Cortex of kidney (tissue), 1 donor: Measurements from ENCODE around the gene LMBRD2.
"Not testable (repeated sequence)": the region's sequence is repeated elsewhere in the genome, so short reads cannot be mapped to it uniquely, and the experiment has no call there.

Source experiments
- DNase-seq: peaks from one replicate; lab custom pipeline; 2025; lab: John Stamatoyannopoulos, UW

The LMBRD2 gene

GRCh38 chr5:36161361-36161760 lies 9.7 kb upstream of the LMBRD2 start:
- DNase-seq = no peak

- no peak for DNase-seq
Measured at GRCh38 chr5:36160617-36161016, 8.9 kb upstream of the LMBRD2 start.

GRCh38 chr5:36158144-36158543 lies 6.5 kb upstream of the LMBRD2 start:
- no peak for DNase-seq

GRCh38 chr5:36156619-36157018 lies 4.9 kb upstream of the LMBRD2 start:
- DNase-seq = no peak

GRCh38 chr5:36156121-36156601 lies 4.5 kb upstream of the LMBRD2 start:
- no peak for DNase-seq

- DNase-seq = no peak
Measured at GRCh38 chr5:36155291-36155690, 3.6 kb upstream of the LMBRD2 start.

GRCh38 chr5:36153726-36154125 lies 2.0 kb upstream of the LMBRD2 start:
- DNase-seq = no peak

GRCh38 chr5:36153298-36153677 lies 1.6 kb upstream of the LMBRD2 start:
- no peak for DNase-seq

- no peak for DNase-seq
Measured at GRCh38 chr5:36152324-36153297, 924 bp upstream of the LMBRD2 start.

- no peak for DNase-seq
Measured at GRCh38 chr5:36150676-36151433, 832 bp downstream of the LMBRD2 start.

GRCh38 chr5:36147681-36148080 lies 4.0 kb downstream of the LMBRD2 start:
- no peak for DNase-seq

GRCh38 chr5:36146390-36146789 lies 5.3 kb downstream of the LMBRD2 start:
- no peak for DNase-seq

- DNase-seq = no peak
Measured at GRCh38 chr5:36145311-36145710, 6.4 kb downstream of the LMBRD2 start.

- no peak for DNase-seq
Measured at GRCh38 chr5:36138900-36139683, 12.6 kb downstream of the LMBRD2 start.

- DNase-seq = no peak
Measured at GRCh38 chr5:36136581-36136980, 15.1 kb downstream of the LMBRD2 start.

GRCh38 chr5:36135988-36136387 lies 15.7 kb downstream of the LMBRD2 start:
- no peak for DNase-seq

GRCh38 chr5:36133009-36133408 lies 18.7 kb downstream of the LMBRD2 start:
- DNase-seq = not testable (repeated sequence)

GRCh38 chr5:36129666-36130065 lies 22.0 kb downstream of the LMBRD2 start:
- not testable (repeated sequence) for DNase-seq

- DNase-seq = no peak
Measured at GRCh38 chr5:36128795-36129194, 22.9 kb downstream of the LMBRD2 start.

- no peak for DNase-seq
Measured at GRCh38 chr5:36125868-36126267, 25.8 kb downstream of the LMBRD2 start.

GRCh38 chr5:36111238-36111637 lies 40.4 kb downstream of the LMBRD2 start:
- no peak for DNase-seq
